ENCODE measurements around the gene PRUNE2. TPM values are rescaled to one million over a fixed set of nuclear protein-coding genes. Genes with fewer than 3 reads are reported as not detected.

Gene PRUNE2
- total RNA-seq, 4 donors from 2014 or later = 67.6 to 105 (median 95.6) TPM

GRCh38 chr9:76796296-76796695, 109.6 kb downstream of the PRUNE2 start:
- Histone ChIP-seq H3K4me3 (no peak overlapping the region), H3K9me3 (no peaks in the 10 kb centered on the region), H3K27ac (no peak overlapping the region), H3K27me3 (no peaks in the 10 kb centered on the region), H3K4me1 (peaks cover 0 to 18% (median 9%) of the 10 kb centered on the region in 4 donors), H3K36me3 (no peaks in the 10 kb centered on the region)
- in situ Hi-C loops (cut with MboI; ENCODE audit: low pct_ligation_motif_present in 1 of 4, low pct_unique_long_range_greater_than_20kb in 1 of 4, low sequenced_read_pairs in 3 of 4) = no loop called here
- 51 to 76% methylated on average over 3 to 5 of the region's 5 CpGs for WGBS, 2 donors (ENCODE audit: low coverage in 1 of 2)
- no peak for TF ChIP-seq CTCF (IDR thresholded peaks at IDR 0.05)
- TF ChIP-seq POLR2A (IDR thresholded peaks at IDR 0.05) = no peak
- TF ChIP-seq POLR2AphosphoS5 (IDR thresholded peaks at IDR 0.05) = no peak
- TF ChIP-seq EP300 (IDR thresholded peaks at IDR 0.05; ENCODE audit: low read depth) = no peak
- no peak for DNase-seq
- intact Hi-C loops (cut with DNase I; ENCODE audit: low total_unique reads) = no loop called here

- DNase-seq = no peak
- intact Hi-C loops (cut with DNase I; ENCODE audit: low total_unique reads) = no loop called here
- in situ Hi-C loops (cut with MboI; ENCODE audit: low pct_ligation_motif_present in 1 of 4, low pct_unique_long_range_greater_than_20kb in 1 of 4, low sequenced_read_pairs in 3 of 4) = no loop called here
Observed at GRCh38 chr9:76793784-76794431, 112.0 kb downstream of the PRUNE2 start.

GRCh38 chr9:76789840-76790239, 116.1 kb downstream of the PRUNE2 start:
- Histone ChIP-seq H3K4me3 (no peak overlapping the region), H3K27me3 (no peaks in the 10 kb centered on the region), H3K36me3 (no peaks in the 10 kb centered on the region), H3K27ac (no peak overlapping the region), H3K9me3 (no peaks in the 10 kb centered on the region), H3K4me1 (peaks cover 6 to 14% (median 8%) of the 10 kb centered on the region in 4 donors)
- no peak for TF ChIP-seq EP300 (IDR thresholded peaks at IDR 0.05; ENCODE audit: low read depth)
- no peak for TF ChIP-seq POLR2AphosphoS5 (IDR thresholded peaks at IDR 0.05)
- TF ChIP-seq POLR2A (IDR thresholded peaks at IDR 0.05) = no peak
- TF ChIP-seq CTCF (IDR thresholded peaks at IDR 0.05) = no peak
- in situ Hi-C loops (cut with MboI; ENCODE audit: low pct_ligation_motif_present in 1 of 4, low pct_unique_long_range_greater_than_20kb in 1 of 4, low sequenced_read_pairs in 3 of 4) = no loop called here
- no peak for DNase-seq
- intact Hi-C loops (cut with DNase I; ENCODE audit: low total_unique reads) = no loop called here
- 58 to 90% methylated on average over 1 of the region's 1 CpG for WGBS, 2 donors (ENCODE audit: low coverage in 1 of 2)

More at GRCh38 chr9:76793784-76794431, 112.0 kb downstream of the PRUNE2 start:
- Histone ChIP-seq H3K27me3 (no peaks in the 10 kb centered on the region), H3K4me3 (no peak overlapping the region), H3K36me3 (no peaks in the 10 kb centered on the region), H3K4me1 (peaks cover 6 to 17% (median 11%) of the 10 kb centered on the region in 4 donors), H3K27ac (no peak overlapping the region), H3K9me3 (no peaks in the 10 kb centered on the region)
- TF ChIP-seq POLR2AphosphoS5 (IDR thresholded peaks at IDR 0.05) (no peak), EP300 (IDR thresholded peaks at IDR 0.05; ENCODE audit: low read depth) (no peak), CTCF (IDR thresholded peaks at IDR 0.05) (no peak), POLR2A (IDR thresholded peaks at IDR 0.05) (no peak)
- 83 to 86% methylated on average over 13 to 15 of the region's 15 CpGs for WGBS, 2 donors (ENCODE audit: low coverage in 1 of 2)

- Histone ChIP-seq H3K36me3 (no peaks in the 10 kb centered on the region), H3K27ac (no peak overlapping the region), H3K27me3 (no peaks in the 10 kb centered on the region), H3K9me3 (no peaks in the 10 kb centered on the region), H3K4me1 (peaks cover 6 to 10% (median 8%) of the 10 kb centered on the region in 4 donors), H3K4me3 (no peak overlapping the region)
- no peak for TF ChIP-seq POLR2A (IDR thresholded peaks at IDR 0.05)
- no peak for TF ChIP-seq POLR2AphosphoS5 (IDR thresholded peaks at IDR 0.05)
- no peak for TF ChIP-seq CTCF (IDR thresholded peaks at IDR 0.05)
- TF ChIP-seq EP300 (IDR thresholded peaks at IDR 0.05; ENCODE audit: low read depth) = no peak
- in situ Hi-C loops (cut with MboI; ENCODE audit: low pct_ligation_motif_present in 1 of 4, low pct_unique_long_range_greater_than_20kb in 1 of 4, low sequenced_read_pairs in 3 of 4) = no loop called here
- intact Hi-C loops (cut with DNase I; ENCODE audit: low total_unique reads) = no loop called here
- WGBS, 2 donors (ENCODE audit: low coverage in 1 of 2) = 84 to 87% methylated on average over 3 to 11 of the region's 11 CpGs
- no peak for DNase-seq
Observed at GRCh38 chr9:76787677-76788076, 118.2 kb downstream of the PRUNE2 start.

All from transverse colon (tissue), 4 donors.